Loucy (cell line): ENCODE results near the gene DNM3.

ENCODE experiments used
- H2AFZ ChIP-seq: fragments of 200-600 bp; sonication (generic); 2 replicates; pipeline ENCODE4 v1.6.0; 2016; ENCODE audit warnings: antibody characterized with exemption, mild to moderate bottlenecking, low read length, moderate library complexity
- H3F3A ChIP-seq: fragments of 200-600 bp; 2 replicates; pipeline ENCODE4 v1.6.0; 2016; ENCODE audit warnings: antibody characterized with exemption, low read depth, mild to moderate bottlenecking
- H3K27me3 ChIP-seq: fragments of 200-600 bp; sonication (generic); 2 replicates; pipeline ENCODE4 v1.6.1; 2014; ENCODE audit warnings: low read length, mild to moderate bottlenecking; ENCODE audit not compliant: insufficient read depth, poor library complexity, severe bottlenecking
- H3K36me3 ChIP-seq: fragments of 200-600 bp; sonication (generic); 2 replicates; pipeline ENCODE4 v1.6.1; 2016; ENCODE audit warnings: low read length; ENCODE audit not compliant: insufficient read depth
- H3K4me1 ChIP-seq: fragments of 200-600 bp; sonication (generic); 2 replicates; pipeline ENCODE4 v1.5.1; 2014; ENCODE audit warnings: low read length, mild to moderate bottlenecking; ENCODE audit not compliant: insufficient read depth, poor library complexity, severe bottlenecking
- H3K4me2 ChIP-seq: fragments of 200-600 bp; sonication (generic); 2 replicates; pipeline ENCODE4 v1.6.0; 2014; ENCODE audit warnings: antibody characterized with exemption, low read length, low read depth, mild to moderate bottlenecking; ENCODE audit not compliant: poor library complexity, severe bottlenecking
- H3K4me3 ChIP-seq: fragments of 200-600 bp; sonication (generic); 2 replicates; pipeline ENCODE4 v1.5.1; 2014; ENCODE audit warnings: low read length, mild to moderate bottlenecking, mixed read lengths; ENCODE audit not compliant: poor library complexity, severe bottlenecking
- H3K79me2 ChIP-seq: fragments of 200-600 bp; sonication (generic); 2 replicates; pipeline ENCODE4 v1.6.1; 2014; ENCODE audit warnings: low read length; ENCODE audit not compliant: insufficient read depth
- H3K9ac ChIP-seq: fragments of 200-600 bp; sonication (generic); 2 replicates; pipeline ENCODE4 v1.6.0; 2014; ENCODE audit warnings: mild to moderate bottlenecking, low read depth, low read length, moderate library complexity; ENCODE audit not compliant: poor library complexity, severe bottlenecking
- H3K9me2 ChIP-seq: fragments of 200-600 bp; sonication (generic); replicated peaks from 2 replicates; pipeline ENCODE4 v1.6.1; 2016; ENCODE audit warnings: low read depth, low read length, mixed read lengths
- H3K9me3 ChIP-seq: fragments of 200-600 bp; sonication (generic); 2 replicates; pipeline ENCODE4 v1.6.1; 2014; ENCODE audit warnings: mild to moderate bottlenecking, antibody characterized with exemption, low read length, low read depth; ENCODE audit not compliant: insufficient read depth
- H4K20me1 ChIP-seq: fragments of 200-600 bp; sonication (generic); 2 replicates; pipeline ENCODE4 v1.6.0; 2014; ENCODE audit warnings: antibody characterized with exemption, low read length, mild to moderate bottlenecking; ENCODE audit not compliant: insufficient read depth, poor library complexity, severe bottlenecking
- CTCF ChIP-seq: fragments of 200-600 bp; sonication (generic); conservative IDR thresholded peaks from 2 replicates; pipeline ENCODE4 v1.5.1; 2014; ENCODE audit warnings: mild to moderate bottlenecking, antibody characterized with exemption, low read length
- EZH2phosphoT487 ChIP-seq: fragments of 200-600 bp; IDR thresholded peaks from 2 replicates; pipeline ENCODE4 v1.6.1; 2018; ENCODE audit warnings: antibody characterized with exemption, mild to moderate bottlenecking, moderate library complexity, borderline replicate concordance

The DNM3 gene

GRCh38 chr1:172185996-172186395 is 344.7 kb downstream of the DNM3 start:
- Histone ChIP-seq H4K20me1 (no peaks in the 10 kb centered on the region), H3K9ac (no peak overlapping the region), H3K36me3 (no peaks in the 10 kb centered on the region), H2AFZ (no peak overlapping the region), H3K9me3 (no peaks in the 10 kb centered on the region), H3K27me3 (no peaks in the 10 kb centered on the region), H3K4me2 (no peak overlapping the region), H3K4me1 (peaks cover 14% of the 10 kb centered on the region), H3F3A (no peaks in the 10 kb centered on the region), H3K4me3 (no peak overlapping the region), H3K79me2 (no peaks in the 10 kb centered on the region), H3K9me2 (no peaks in the 10 kb centered on the region)
- TF ChIP-seq EZH2phosphoT487 (no peak), CTCF (no peak)

GRCh38 chr1:172201572-172201971 is 360.3 kb downstream of the DNM3 start:
- peaks cover 9% of the 10 kb centered on the region for H3K4me1 ChIP-seq
- H3K36me3 ChIP-seq = no peaks in the 10 kb centered on the region
- H3K9me2 ChIP-seq = no peaks in the 10 kb centered on the region
- no peak overlapping the region for H3K4me3 ChIP-seq
- no peak overlapping the region for H3K4me2 ChIP-seq
- H3F3A ChIP-seq = no peaks in the 10 kb centered on the region
- H3K9me3 ChIP-seq = no peaks in the 10 kb centered on the region
- H3K9ac ChIP-seq = no peak overlapping the region
- H3K27me3 ChIP-seq = no peaks in the 10 kb centered on the region
- no peak overlapping the region for H2AFZ ChIP-seq
- no peaks in the 10 kb centered on the region for H3K79me2 ChIP-seq
- H4K20me1 ChIP-seq = no peaks in the 10 kb centered on the region
- TF ChIP-seq CTCF = no peak
- no peak for TF ChIP-seq EZH2phosphoT487

- no peak for TF ChIP-seq EZH2phosphoT487
- no peak overlapping the region for H3K4me3 ChIP-seq
Measured at GRCh38 chr1:172203135-172203823, 362.0 kb downstream of the DNM3 start.

GRCh38 chr1:172203902-172204301 is 362.6 kb downstream of the DNM3 start:
- Histone ChIP-seq H3K9ac (no peak overlapping the region), H3K79me2 (no peaks in the 10 kb centered on the region), H3K36me3 (no peaks in the 10 kb centered on the region), H3K27me3 (no peaks in the 10 kb centered on the region), H3F3A (no peaks in the 10 kb centered on the region), H3K9me3 (no peaks in the 10 kb centered on the region), H3K4me2 (no peak overlapping the region), H4K20me1 (no peaks in the 10 kb centered on the region), H3K4me1 (peaks cover 9% of the 10 kb centered on the region), H3K4me3 (no peak overlapping the region), H3K9me2 (no peaks in the 10 kb centered on the region), H2AFZ (no peak overlapping the region)
- no peak for TF ChIP-seq CTCF
- no peak for TF ChIP-seq EZH2phosphoT487

More at GRCh38 chr1:172203135-172203823, 362.0 kb downstream of the DNM3 start:
- H4K20me1 ChIP-seq = no peaks in the 10 kb centered on the region
- no peak overlapping the region for H3K4me2 ChIP-seq
- peaks cover 9% of the 10 kb centered on the region for H3K4me1 ChIP-seq
- H3K9me2 ChIP-seq = no peaks in the 10 kb centered on the region
- H3K79me2 ChIP-seq = no peaks in the 10 kb centered on the region
- H2AFZ ChIP-seq = no peak overlapping the region; the same call in 1 of the 2 replicates
- H3K9me3 ChIP-seq = no peaks in the 10 kb centered on the region
- H3K36me3 ChIP-seq = no peaks in the 10 kb centered on the region
- H3K27me3 ChIP-seq = no peaks in the 10 kb centered on the region
- H3F3A ChIP-seq = no peaks in the 10 kb centered on the region
- no peak overlapping the region for H3K9ac ChIP-seq
